Uterus (tissue), 2 donors: Measurements from ENCODE around the gene CYP2W1.

ENCODE experiments used
- CTCF ChIP-seq, 4 experiments: fragments of 200-600 bp in 2 of 4; fragments of 450-650 bp in 2 of 4; sonication (generic) in 2 of 4; IDR thresholded peaks; one replicate each; pipeline ENCODE4 v1.5.1; 2016 to 2019; ENCODE audit warnings: antibody characterized with exemption in 4 of 4, mild to moderate bottlenecking in 2 of 4, moderate library complexity in 1 of 4
- POLR2A ChIP-seq, 2 donors: fragments of 450-650 bp; IDR thresholded peaks; one replicate each; pipeline ENCODE4 v1.6.1; 2016; ENCODE audit warnings: antibody characterized with exemption in 2 of 2, mild to moderate bottlenecking in 1 of 2, moderate library complexity in 1 of 2

GRCh38 chr7:957418-958220 lies 25.4 kb upstream of the CYP2W1 start:
- no peak for TF ChIP-seq CTCF (IDR thresholded peaks at IDR 0.05)
- TF ChIP-seq POLR2A (IDR thresholded peaks at IDR 0.05), result no peak
